Liver (tissue), 9 donors: Measurements from ENCODE around the gene MYBPC3. TPM values are rescaled to one million over a fixed set of nuclear protein-coding genes. Genes with fewer than 3 reads are reported as not detected.

Experiments used
- DNase-seq: peaks from one replicate; pipeline ENCODE4 v3.0.0-alpha.2; 2017; ENCODE audit warnings: low spot score
- H3K27ac ChIP-seq, 2 donors: one replicate each; pipeline ENCODE4 v1.7.0; 2013; ENCODE audit warnings: inconsistent platforms in 2 of 2, low read length in 2 of 2, control low read depth in 1 of 2, low read depth in 1 of 2, mild to moderate bottlenecking in 1 of 2
- H3K27me3 ChIP-seq, 4 donors: one replicate each; pipeline versions ENCODE4 v1.6.1 to v1.7.0; 2013; ENCODE audit warnings: low read length in 3 of 4, inconsistent platforms in 1 of 4, mild to moderate bottlenecking in 1 of 4, moderate library complexity in 1 of 4; ENCODE audit not compliant: control insufficient read depth in 4 of 4, insufficient read depth in 4 of 4
- H3K36me3 ChIP-seq, 4 donors: one replicate each; pipeline versions ENCODE4 v1.6.1 to v1.7.0; 2013; ENCODE audit warnings: low read length in 3 of 4, mild to moderate bottlenecking in 3 of 4, low read depth in 1 of 4, moderate library complexity in 1 of 4; ENCODE audit not compliant: control insufficient read depth in 4 of 4, insufficient read depth in 3 of 4
- H3K4me1 ChIP-seq, 4 donors: one replicate each; pipeline versions ENCODE4 v1.6.1 to v1.7.0; 2013; ENCODE audit warnings: low read length in 3 of 4, mild to moderate bottlenecking in 3 of 4, moderate library complexity in 1 of 4; ENCODE audit not compliant: control insufficient read depth in 4 of 4, insufficient read depth in 4 of 4
- H3K4me3 ChIP-seq, 3 donors: one replicate each; pipeline versions ENCODE4 v1.6.1 to v1.7.0; 2013; ENCODE audit warnings: low read length in 3 of 3, control low read depth in 1 of 3, low read depth in 1 of 3, mild to moderate bottlenecking in 1 of 3
- H3K9ac ChIP-seq, 2 donors: one replicate each; pipeline ENCODE4 v1.7.0; 2013; ENCODE audit warnings: low read length in 2 of 2, mild to moderate bottlenecking in 2 of 2, moderate library complexity in 2 of 2, control low read depth in 1 of 2, low read depth in 1 of 2
- H3K9me3 ChIP-seq, 4 donors: one replicate each; pipeline versions ENCODE4 v1.6.1 to v1.7.0; 2013; ENCODE audit warnings: low read length in 3 of 4; ENCODE audit not compliant: control insufficient read depth in 4 of 4
- EGR1 ChIP-seq, 2 donors: IDR thresholded peaks; 2 replicates each; pipeline ENCODE4 v1.6.1; 2016 to 2018; ENCODE audit warnings: antibody characterized with exemption in 2 of 2, low read depth in 2 of 2
- FOXA1 ChIP-seq: IDR thresholded peaks from 2 replicates; pipeline ENCODE4 v1.6.1; 2016; ENCODE audit warnings: antibody characterized with exemption
- FOXA2 ChIP-seq: IDR thresholded peaks from 2 replicates; pipeline ENCODE4 v1.6.1; 2016; ENCODE audit warnings: antibody characterized with exemption
- GABPA ChIP-seq, 2 donors: IDR thresholded peaks in 1 of 2; conservative IDR thresholded peaks in 1 of 2; 2 replicates each; pipeline ENCODE4 v1.6.1; 2016; ENCODE audit warnings: antibody characterized with exemption in 2 of 2, mild to moderate bottlenecking in 1 of 2, moderate library complexity in 1 of 2
- HNF4A ChIP-seq, 2 donors: conservative IDR thresholded peaks; 2 replicates each; pipeline ENCODE4 v1.6.1; 2016; ENCODE audit warnings: antibody characterized with exemption in 2 of 2, mild to moderate bottlenecking in 2 of 2
- HNF4G ChIP-seq: IDR thresholded peaks from 2 replicates; pipeline ENCODE4 v1.6.1; 2016; ENCODE audit warnings: antibody characterized with exemption
- JUND ChIP-seq, 2 donors: IDR thresholded peaks; 2 replicates each; pipeline ENCODE4 v1.6.1; 2016; ENCODE audit warnings: antibody characterized with exemption in 2 of 2
- NR2F2 ChIP-seq: IDR thresholded peaks from 2 replicates; pipeline ENCODE4 v1.6.1; 2016; ENCODE audit warnings: antibody characterized with exemption
- RAD21 ChIP-seq, 2 donors: IDR thresholded peaks; 2 replicates each; pipeline ENCODE4 v1.6.1; 2016; ENCODE audit warnings: antibody characterized with exemption in 2 of 2, mild to moderate bottlenecking in 2 of 2
- RXRA ChIP-seq, 2 donors: IDR thresholded peaks; 2 replicates each; pipeline ENCODE4 v1.6.1; 2017 to 2018; ENCODE audit warnings: antibody characterized with exemption in 2 of 2, mild to moderate bottlenecking in 1 of 2
- SP1 ChIP-seq: IDR thresholded peaks from 2 replicates; pipeline ENCODE4 v1.6.1; 2018; ENCODE audit warnings: antibody characterized with exemption, mild to moderate bottlenecking
- YY1 ChIP-seq: IDR thresholded peaks from 2 replicates; pipeline ENCODE4 v1.6.1; 2016; ENCODE audit warnings: antibody characterized with exemption, mild to moderate bottlenecking
- WGBS: extraction: QIAGEN DNeasy Blood & Tissue Kit; methylation state at CpG from one replicate; pipeline ENCODE4 v1.1.7; 2013; 5-methylcytosine and 5-hydroxymethylcytosine counted together
- polyA plus RNA-seq, 2 donors: library from polyadenylated mRNA; stranded (reverse) in 1 of 2; unstranded in 1 of 2; fragments of 200-250 nt in 1 of 2; fragments of >200 nt in 1 of 2; fragmentation: Nextera tagmentation in 1 of 2; extraction: Ambion mirVana in 1 of 2; gene quantifications; one replicate each; pipeline versions ENCODE4 v1.2.1 to v1.2.3, GENCODE V29; 2013 to 2015
- total RNA-seq, 2 donors: library from RNA; depleted of rRNA; stranded (reverse); fragments of >200 nt; gene quantifications; one replicate each; pipeline ENCODE4 v1.2.3, GENCODE V29; 2014
- TF ChIP-seq, protein P1 (sequence below): fragments of 150-350 bp; IDR thresholded peaks from 2 replicates; pipeline ENCODE4 v1.5.1; 2017; ENCODE audit warnings: improper control_type of control experiment, low read depth, low read length; ENCODE audit not compliant: missing input control
- TF ChIP-seq, protein P2 (sequence below): IDR thresholded peaks from 2 replicates; pipeline ENCODE4 v1.6.1; 2016; ENCODE audit warnings: antibody characterized with exemption
- TF ChIP-seq, protein P3 (sequence below): IDR thresholded peaks from 2 replicates; pipeline ENCODE4 v1.6.1; 2016; ENCODE audit warnings: antibody characterized with exemption, mild to moderate bottlenecking
- TF ChIP-seq, protein P4 (sequence below): IDR thresholded peaks from 2 replicates; pipeline ENCODE4 v1.6.1; 2016; ENCODE audit warnings: antibody characterized with exemption
- donor health status: healthy.
- donor health status: healthy.
- donor health status: healthy.
- donor health status: healthy.
- donor health status: healthy.

MYBPC3 gene
- total and polyA plus RNA-seq, 4 donors = 0.01 to 0.25 TPM; not detected in 2

DNA sequence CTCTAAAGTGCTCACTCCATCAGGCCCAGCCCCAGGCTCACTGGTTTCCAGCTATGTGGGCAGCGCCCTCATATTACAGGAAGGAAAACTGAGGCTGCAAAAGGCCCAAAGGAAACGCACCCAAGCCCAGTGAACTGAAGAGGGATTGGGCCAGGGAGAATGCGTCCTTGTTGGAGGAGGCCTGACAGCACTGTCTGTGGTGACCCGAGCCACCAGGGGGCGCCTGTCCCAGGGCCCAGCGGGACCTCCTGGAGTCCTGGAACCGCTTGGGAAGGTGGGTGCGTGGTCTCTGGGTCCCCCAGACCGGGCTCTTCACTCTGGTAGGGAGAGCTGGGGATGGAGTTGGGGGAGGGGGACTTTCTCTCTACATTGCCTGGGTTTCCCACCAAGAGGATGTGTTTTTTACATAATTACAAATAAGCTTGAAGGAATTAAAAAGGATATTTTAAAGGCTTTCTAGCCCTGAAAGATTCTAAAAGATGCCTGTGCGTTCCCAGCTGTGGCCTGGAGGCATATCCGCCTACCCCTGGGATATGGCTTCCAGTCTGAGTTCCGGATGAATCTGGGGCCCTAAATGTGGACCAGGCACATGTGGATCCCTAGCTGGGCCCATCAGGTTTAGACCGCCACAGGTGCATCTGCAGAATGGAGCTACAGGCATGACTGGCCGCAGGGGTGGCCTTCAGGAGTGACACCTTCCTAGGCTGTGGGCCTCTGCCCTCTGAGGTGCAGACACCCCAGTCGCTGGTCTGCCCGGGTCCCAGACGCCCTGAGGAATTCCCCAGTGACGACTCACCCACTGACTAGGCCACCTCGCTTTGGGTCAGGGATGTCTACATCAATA lies 21.6 kb upstream of the MYBPC3 start:
- Histone ChIP-seq H3K27me3 (no peaks in the 10 kb centered on the region), H3K27ac (no peak overlapping the region), H3K9ac (no peak overlapping the region), H3K36me3 (no peaks in the 10 kb centered on the region), H3K4me1 (peaks cover 0 to 2% (median 0%) of the 10 kb centered on the region in 4 donors), H3K4me3 (no peak overlapping the region), H3K9me3 (no peaks in the 10 kb centered on the region)
- TF ChIP-seq RAD21 (IDR thresholded peaks at IDR 0.05) (peak; percentile 85 to 89), RXRA (IDR thresholded peaks at IDR 0.05) (no peak), NR2F2 (no peak), EGR1 (IDR thresholded peaks at IDR 0.05; ENCODE audit: low read depth in 2 of 2) (no peak), YY1 (no peak), FOXA2 (no peak), SP1 (no peak)
- TF ChIP-seq, protein P1, sequence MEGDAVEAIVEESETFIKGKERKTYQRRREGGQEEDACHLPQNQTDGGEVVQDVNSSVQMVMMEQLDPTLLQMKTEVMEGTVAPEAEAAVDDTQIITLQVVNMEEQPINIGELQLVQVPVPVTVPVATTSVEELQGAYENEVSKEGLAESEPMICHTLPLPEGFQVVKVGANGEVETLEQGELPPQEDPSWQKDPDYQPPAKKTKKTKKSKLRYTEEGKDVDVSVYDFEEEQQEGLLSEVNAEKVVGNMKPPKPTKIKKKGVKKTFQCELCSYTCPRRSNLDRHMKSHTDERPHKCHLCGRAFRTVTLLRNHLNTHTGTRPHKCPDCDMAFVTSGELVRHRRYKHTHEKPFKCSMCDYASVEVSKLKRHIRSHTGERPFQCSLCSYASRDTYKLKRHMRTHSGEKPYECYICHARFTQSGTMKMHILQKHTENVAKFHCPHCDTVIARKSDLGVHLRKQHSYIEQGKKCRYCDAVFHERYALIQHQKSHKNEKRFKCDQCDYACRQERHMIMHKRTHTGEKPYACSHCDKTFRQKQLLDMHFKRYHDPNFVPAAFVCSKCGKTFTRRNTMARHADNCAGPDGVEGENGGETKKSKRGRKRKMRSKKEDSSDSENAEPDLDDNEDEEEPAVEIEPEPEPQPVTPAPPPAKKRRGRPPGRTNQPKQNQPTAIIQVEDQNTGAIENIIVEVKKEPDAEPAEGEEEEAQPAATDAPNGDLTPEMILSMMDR = peak; percentile 91
- TF ChIP-seq, protein P2, sequence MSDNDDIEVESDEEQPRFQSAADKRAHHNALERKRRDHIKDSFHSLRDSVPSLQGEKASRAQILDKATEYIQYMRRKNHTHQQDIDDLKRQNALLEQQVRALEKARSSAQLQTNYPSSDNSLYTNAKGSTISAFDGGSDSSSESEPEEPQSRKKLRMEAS = no peak
- 44% methylated on average over 19 of the region's 19 CpGs for WGBS
- peak; percentile 86 for DNase-seq

DNA sequence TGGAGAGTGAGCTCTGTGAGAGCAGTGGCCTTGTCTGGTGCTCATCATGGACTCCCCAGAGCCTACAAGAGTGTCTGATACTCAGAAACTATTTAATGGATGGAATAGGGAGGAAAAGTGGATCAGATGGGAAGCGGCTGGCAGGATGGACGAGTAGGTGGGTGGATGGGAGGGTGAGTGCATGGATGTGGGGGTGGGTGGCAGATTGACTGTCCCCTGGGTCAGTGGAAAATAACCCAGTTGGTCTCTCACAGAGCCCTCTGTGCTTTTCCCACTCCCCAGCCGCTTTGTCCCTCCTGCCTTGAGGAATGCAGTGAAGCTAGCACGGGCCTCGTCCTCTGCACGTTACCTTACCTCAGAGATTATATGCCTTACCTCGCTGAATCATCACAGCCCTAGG lies 19.9 kb upstream of the MYBPC3 start:
- Histone ChIP-seq H3K36me3 (no peaks in the 10 kb centered on the region), H3K4me1 (peaks cover 0 to 2% (median 0%) of the 10 kb centered on the region in 4 donors), H3K27me3 (no peaks in the 10 kb centered on the region), H3K9me3 (no peaks in the 10 kb centered on the region), H3K27ac (no peak overlapping the region), H3K4me3 (no peak overlapping the region), H3K9ac (no peak overlapping the region)
- DNase-seq = no peak
- 78% methylated on average over 7 of the region's 7 CpGs for WGBS
- TF ChIP-seq FOXA2 (no peak), FOXA1 (no peak), RAD21 (IDR thresholded peaks at IDR 0.05) (no peak)

DNA sequence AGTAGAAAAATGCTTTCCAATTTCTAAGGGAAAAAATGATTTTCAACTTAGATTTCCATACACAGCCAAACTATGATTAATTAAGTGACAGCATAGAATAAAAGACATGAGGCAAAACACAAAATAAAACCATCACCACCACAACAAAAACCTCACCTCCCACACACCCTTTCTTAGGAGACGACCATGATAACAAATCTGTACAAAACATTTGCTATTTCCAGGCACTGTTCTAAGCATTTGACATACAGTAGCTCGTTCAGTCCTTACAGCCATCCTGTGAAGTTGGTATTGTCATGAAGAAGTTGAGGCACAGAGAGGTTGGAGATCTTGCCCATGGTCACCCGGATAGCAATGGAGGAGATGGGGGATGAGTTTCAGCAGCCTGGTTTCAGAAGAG lies 17.2 kb upstream of the MYBPC3 start:
- Histone ChIP-seq H3K36me3 (no peaks in the 10 kb centered on the region), H3K9ac (no peak overlapping the region), H3K4me3 (no peak overlapping the region), H3K4me1 (peaks cover 0 to 2% (median 0%) of the 10 kb centered on the region in 4 donors), H3K27ac (no peak overlapping the region), H3K27me3 (no peaks in the 10 kb centered on the region), H3K9me3 (no peaks in the 10 kb centered on the region)
- WGBS = 57% methylated on average over 3 of the region's 3 CpGs
- DNase-seq = no peak
- TF ChIP-seq, protein P3, sequence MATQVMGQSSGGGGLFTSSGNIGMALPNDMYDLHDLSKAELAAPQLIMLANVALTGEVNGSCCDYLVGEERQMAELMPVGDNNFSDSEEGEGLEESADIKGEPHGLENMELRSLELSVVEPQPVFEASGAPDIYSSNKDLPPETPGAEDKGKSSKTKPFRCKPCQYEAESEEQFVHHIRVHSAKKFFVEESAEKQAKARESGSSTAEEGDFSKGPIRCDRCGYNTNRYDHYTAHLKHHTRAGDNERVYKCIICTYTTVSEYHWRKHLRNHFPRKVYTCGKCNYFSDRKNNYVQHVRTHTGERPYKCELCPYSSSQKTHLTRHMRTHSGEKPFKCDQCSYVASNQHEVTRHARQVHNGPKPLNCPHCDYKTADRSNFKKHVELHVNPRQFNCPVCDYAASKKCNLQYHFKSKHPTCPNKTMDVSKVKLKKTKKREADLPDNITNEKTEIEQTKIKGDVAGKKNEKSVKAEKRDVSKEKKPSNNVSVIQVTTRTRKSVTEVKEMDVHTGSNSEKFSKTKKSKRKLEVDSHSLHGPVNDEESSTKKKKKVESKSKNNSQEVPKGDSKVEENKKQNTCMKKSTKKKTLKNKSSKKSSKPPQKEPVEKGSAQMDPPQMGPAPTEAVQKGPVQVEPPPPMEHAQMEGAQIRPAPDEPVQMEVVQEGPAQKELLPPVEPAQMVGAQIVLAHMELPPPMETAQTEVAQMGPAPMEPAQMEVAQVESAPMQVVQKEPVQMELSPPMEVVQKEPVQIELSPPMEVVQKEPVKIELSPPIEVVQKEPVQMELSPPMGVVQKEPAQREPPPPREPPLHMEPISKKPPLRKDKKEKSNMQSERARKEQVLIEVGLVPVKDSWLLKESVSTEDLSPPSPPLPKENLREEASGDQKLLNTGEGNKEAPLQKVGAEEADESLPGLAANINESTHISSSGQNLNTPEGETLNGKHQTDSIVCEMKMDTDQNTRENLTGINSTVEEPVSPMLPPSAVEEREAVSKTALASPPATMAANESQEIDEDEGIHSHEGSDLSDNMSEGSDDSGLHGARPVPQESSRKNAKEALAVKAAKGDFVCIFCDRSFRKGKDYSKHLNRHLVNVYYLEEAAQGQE = no peak
- TF ChIP-seq SP1 (no peak), YY1 (no peak), JUND (IDR thresholded peaks at IDR 0.05) (no peak), NR2F2 (no peak), FOXA1 (no peak), GABPA (IDR thresholded peaks at IDR 0.05 in 1 of 2, conservative IDR thresholded peaks at IDR 0.05 in 1 of 2) (no peak), HNF4G (no peak), RAD21 (IDR thresholded peaks at IDR 0.05) (no peak), HNF4A (conservative IDR thresholded peaks at IDR 0.05) (no peak), EGR1 (IDR thresholded peaks at IDR 0.05; ENCODE audit: low read depth in 2 of 2) (no peak)
- TF ChIP-seq, protein P1 = no peak
- TF ChIP-seq, protein P4, sequence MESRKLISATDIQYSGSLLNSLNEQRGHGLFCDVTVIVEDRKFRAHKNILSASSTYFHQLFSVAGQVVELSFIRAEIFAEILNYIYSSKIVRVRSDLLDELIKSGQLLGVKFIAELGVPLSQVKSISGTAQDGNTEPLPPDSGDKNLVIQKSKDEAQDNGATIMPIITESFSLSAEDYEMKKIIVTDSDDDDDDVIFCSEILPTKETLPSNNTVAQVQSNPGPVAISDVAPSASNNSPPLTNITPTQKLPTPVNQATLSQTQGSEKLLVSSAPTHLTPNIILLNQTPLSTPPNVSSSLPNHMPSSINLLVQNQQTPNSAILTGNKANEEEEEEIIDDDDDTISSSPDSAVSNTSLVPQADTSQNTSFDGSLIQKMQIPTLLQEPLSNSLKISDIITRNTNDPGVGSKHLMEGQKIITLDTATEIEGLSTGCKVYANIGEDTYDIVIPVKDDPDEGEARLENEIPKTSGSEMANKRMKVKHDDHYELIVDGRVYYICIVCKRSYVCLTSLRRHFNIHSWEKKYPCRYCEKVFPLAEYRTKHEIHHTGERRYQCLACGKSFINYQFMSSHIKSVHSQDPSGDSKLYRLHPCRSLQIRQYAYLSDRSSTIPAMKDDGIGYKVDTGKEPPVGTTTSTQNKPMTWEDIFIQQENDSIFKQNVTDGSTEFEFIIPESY = no peak
- TF ChIP-seq, protein P2 = no peak
